Liver (tissue), 3 donors: ENCODE results near the gene FOXK2.

Experiments used
- CTCF ChIP-seq: fragments of 150-350 bp; IDR thresholded peaks from 2 replicates; pipeline ENCODE4 v1.5.1; 2017; ENCODE audit warnings: improper control_type of control experiment, low read depth, low read length; ENCODE audit not compliant: missing input control
- EGR1 ChIP-seq, 2 donors: IDR thresholded peaks; 2 replicates each; pipeline ENCODE4 v1.6.1; 2016 to 2018; ENCODE audit warnings: antibody characterized with exemption in 2 of 2, low read depth in 2 of 2
- donor health status: healthy.
- donor health status: healthy.

GRCh38 chr17:82529914-82530300, 10.4 kb downstream of the FOXK2 start:
- TF ChIP-seq CTCF (no peak), EGR1 (IDR thresholded peaks at IDR 0.05; ENCODE audit: low read depth in 2 of 2) (no peak)
